Muscle of back (tissue), 13 donors: Measurements from ENCODE around the gene RNF168. TPM values are rescaled to one million over a fixed set of nuclear protein-coding genes. Genes with fewer than 3 reads are reported as not detected.
"Not testable (repeated sequence)": the region's sequence is repeated elsewhere in the genome, so short reads cannot be mapped to it uniquely, and the experiment has no call there.

Source experiments
- DNase-seq, 3 donors: peaks; one replicate each; pipeline versions ENCODE4 v3.0.0 to v3.0.0-alpha.2; 2013
- long read RNA-seq, 9 donors: transcript quantifications; one replicate each; lab custom pipeline, GENCODE V29; 2026
- polyA plus RNA-seq, 10 donors: library from polyadenylated mRNA; unstranded; fragments of 120-200 nt; gene quantifications; one replicate each; pipeline ENCODE4 v1.2.1, GENCODE V29; 2013; ENCODE audit not compliant: insufficient read length in 10 of 10

RNF168 gene
- polyA plus RNA-seq: 10 to 100 TPM in 5 of 10 donors, 1 to 10 TPM in 5; 7.1 to 11.9 (median 10.0) TPM
- long read RNA-seq, donor 1, full-length matches to known transcripts: 2 of 2 reads
- long read RNA-seq, donor 1, partial matches to known transcripts: 0 of 2 reads
- long read RNA-seq, donor 1, other reads (novel, unspliced or antisense): 0 of 2 reads
- long read RNA-seq, donor 2: 0 reads
- long read RNA-seq, donor 3: 0 reads
- long read RNA-seq, donor 4, full-length matches to known transcripts: 1 of 1 reads
- long read RNA-seq, donor 4, partial matches to known transcripts: 0 of 1 reads
- long read RNA-seq, donor 4, other reads (novel, unspliced or antisense): 0 of 1 reads
- long read RNA-seq, donor 5, full-length matches to known transcripts: 2 of 2 reads
- long read RNA-seq, donor 5, partial matches to known transcripts: 0 of 2 reads
- long read RNA-seq, donor 5, other reads (novel, unspliced or antisense): 0 of 2 reads
- long read RNA-seq, donor 6, full-length matches to known transcripts: 3 of 3 reads
- long read RNA-seq, donor 6, partial matches to known transcripts: 0 of 3 reads
- long read RNA-seq, donor 6, other reads (novel, unspliced or antisense): 0 of 3 reads
- long read RNA-seq, donor 7, full-length matches to known transcripts: 1 of 1 reads
- long read RNA-seq, donor 7, partial matches to known transcripts: 0 of 1 reads
- long read RNA-seq, donor 7, other reads (novel, unspliced or antisense): 0 of 1 reads
- long read RNA-seq, donor 8, full-length matches to known transcripts: 3 of 3 reads
- long read RNA-seq, donor 8, partial matches to known transcripts: 0 of 3 reads
- long read RNA-seq, donor 8, other reads (novel, unspliced or antisense): 0 of 3 reads
- long read RNA-seq, donor 9, full-length matches to known transcripts: 1 of 1 reads
- long read RNA-seq, donor 9, partial matches to known transcripts: 0 of 1 reads
- long read RNA-seq, donor 9, other reads (novel, unspliced or antisense): 0 of 1 reads

- DNase-seq: peak; percentile 94 to 98 (median 95)
These were observed at the start of gene RNF168 for GRCh38 chr3:196503196-196504076. Gene RNF168 (minus strand): TSS chr3:196503768. CDS start chr3:196503173, 595 bp downstream.

GRCh38 chr3:196552253-196552652, 48.7 kb upstream of the RNF168 start:
- DNase-seq: no peak

GRCh38 chr3:196550172-196550571, 46.6 kb upstream of the RNF168 start:
- not testable (repeated sequence) for DNase-seq

- DNase-seq: not testable (repeated sequence)
These were observed 45.7 kb upstream of the RNF168 start for GRCh38 chr3:196549312-196549711.

- no peak for DNase-seq
These were observed 43.5 kb upstream of the RNF168 start for GRCh38 chr3:196547067-196547466.

- DNase-seq: no peak
These were observed 43.0 kb upstream of the RNF168 start for GRCh38 chr3:196546537-196546936.

GRCh38 chr3:196544491-196544992, 41.0 kb upstream of the RNF168 start:
- DNase-seq: no peak

- DNase-seq: no peak
These were observed 38.3 kb upstream of the RNF168 start for GRCh38 chr3:196541684-196542445.

- peak in 1 of 3 donors; percentile 36 for DNase-seq
These were observed 33.9 kb upstream of the RNF168 start for GRCh38 chr3:196537319-196537984.

- no peak for DNase-seq
These were observed 29.7 kb upstream of the RNF168 start for GRCh38 chr3:196533260-196533681.

GRCh38 chr3:196531418-196531817, 27.9 kb upstream of the RNF168 start:
- DNase-seq: no peak

GRCh38 chr3:196528639-196529233, 25.2 kb upstream of the RNF168 start:
- DNase-seq: peak; percentile 45 to 67 (median 53)

GRCh38 chr3:196525141-196525540, 21.6 kb upstream of the RNF168 start:
- no peak for DNase-seq

GRCh38 chr3:196524527-196524926, 21.0 kb upstream of the RNF168 start:
- DNase-seq: no peak

GRCh38 chr3:196523841-196524240, 20.3 kb upstream of the RNF168 start:
- no peak for DNase-seq

- DNase-seq: not testable (repeated sequence)
These were observed 17.7 kb upstream of the RNF168 start for GRCh38 chr3:196521291-196521690.

- peak in 1 of 3 donors; percentile 42 for DNase-seq
These were observed 16.1 kb upstream of the RNF168 start for GRCh38 chr3:196519718-196520082.

GRCh38 chr3:196518966-196519717, 15.6 kb upstream of the RNF168 start:
- DNase-seq: peak in 1 of 3 donors; percentile 12
